T-helper 17 cell (primary cell): ENCODE measurements around the gene CBR1. TPM values are rescaled to one million over a fixed set of nuclear protein-coding genes. Genes with fewer than 3 reads are reported as not detected.
A peak's percentile ranks its signal among the peaks of the same experiment; 100 is the strongest.
"Not testable (repeated sequence)": the region's sequence is repeated elsewhere in the genome, so short reads cannot be mapped to it uniquely, and the experiment has no call there.

ENCODE experiments used
- ATAC-seq: fragments of 150-1000 bp; cut with Tn5 transposase; 2 replicates; pipeline ENCODE4 v1.10.0; 2021; ENCODE audit warnings: mild to moderate bottlenecking, moderate library complexity
- DNase-seq, 3 donors: peaks; one replicate each; pipeline versions ENCODE4 v3.0.0 to v3.0.0-alpha.2; 2020 to 2021
- H3K9me3 ChIP-seq: one replicate; pipeline ENCODE4 v1.7.0; 2013; ENCODE audit warnings: low read length, mild to moderate bottlenecking; ENCODE audit not compliant: control insufficient read depth, poor library complexity, severe bottlenecking
- H3K27ac Mint-ChIP-seq: one replicate; pipeline ENCODE4 v1.8.0; 2022; ENCODE audit warnings: mild to moderate bottlenecking, moderate library complexity, mixed read lengths
- H3K27me3 Mint-ChIP-seq: one replicate; pipeline ENCODE4 v1.8.0; 2022; ENCODE audit warnings: mixed read lengths
- H3K36me3 Mint-ChIP-seq: one replicate; pipeline ENCODE4 v1.8.0; 2022; ENCODE audit warnings: low read depth, mixed read lengths
- H3K4me1 Mint-ChIP-seq: one replicate; pipeline ENCODE4 v1.8.0; 2022; ENCODE audit warnings: mild to moderate bottlenecking, mixed read lengths
- H3K4me3 Mint-ChIP-seq: one replicate; pipeline ENCODE4 v1.8.0; 2022; ENCODE audit warnings: mild to moderate bottlenecking, moderate library complexity, mixed read lengths
- total RNA-seq, 4 donors: library from RNA in 2 of 4; stranded (reverse) in 2 of 4; gene quantifications; one replicate each; pipeline ENCODE4 v1.2.3 and lab custom pipeline; 2022 to 2026

The CBR1 gene
- total RNA-seq, 2 donors from 2014 or later: 4.2 to 6.3 TPM

GRCh38 chr21:36060159-36060921, 9.5 kb upstream of the CBR1 start, which contains the start of gene SETD4:
Gene SETD4 (minus strand): TSS chr21:36060526. CDS start chr21:36058888, 1,638 bp downstream.
- no peaks in the 10 kb centered on the region for H3K9me3 ChIP-seq
- H3K27ac Mint-ChIP-seq: peak within 1 kb of the TSS; percentile 98
- peak within 1 kb of the TSS; percentile 93 for H3K4me3 Mint-ChIP-seq
- ATAC-seq (peak; percentile 90), DNase-seq (peak; percentile 88 to 91 (median 90))
- H3K27me3 Mint-ChIP-seq: peaks cover 10% of the 10 kb centered on the region
- peaks cover 12% of the 10 kb centered on the region for H3K4me1 Mint-ChIP-seq
- H3K36me3 Mint-ChIP-seq: peaks cover 5% of the 10 kb centered on the region

- Mint-ChIP-seq H3K27ac (peak overlapping the region; percentile 98), H3K4me1 (peaks cover 15% of the 10 kb centered on the region), H3K4me3 (no peak overlapping the region), H3K27me3 (peaks cover 10% of the 10 kb centered on the region), H3K36me3 (peaks cover 3% of the 10 kb centered on the region)
- H3K9me3 ChIP-seq: no peaks in the 10 kb centered on the region
- no peak for DNase-seq
- ATAC-seq: no peak
Measured at GRCh38 chr21:36061445-36061844, 8.4 kb upstream of the CBR1 start.

GRCh38 chr21:36063375-36064084, 6.3 kb upstream of the CBR1 start:
- no peak for DNase-seq
- no peak overlapping the region for H3K4me3 Mint-ChIP-seq
- H3K27me3 Mint-ChIP-seq: peaks cover 10% of the 10 kb centered on the region
- H3K36me3 Mint-ChIP-seq: no peaks in the 10 kb centered on the region
- H3K9me3 ChIP-seq: no peaks in the 10 kb centered on the region
- peak overlapping the region; percentile 56 for H3K27ac Mint-ChIP-seq
- H3K4me1 Mint-ChIP-seq: peaks cover 7% of the 10 kb centered on the region
- no peak for ATAC-seq

GRCh38 chr21:36064085-36064460, 5.8 kb upstream of the CBR1 start:
- peaks cover 7% of the 10 kb centered on the region for H3K4me1 Mint-ChIP-seq
- H3K27me3 Mint-ChIP-seq: peaks cover 10% of the 10 kb centered on the region
- H3K36me3 Mint-ChIP-seq: no peaks in the 10 kb centered on the region
- no peaks in the 10 kb centered on the region for H3K9me3 ChIP-seq
- no peak for ATAC-seq
- H3K27ac Mint-ChIP-seq: no peak overlapping the region
- H3K4me3 Mint-ChIP-seq: no peak overlapping the region
- no peak for DNase-seq

- H3K4me3 Mint-ChIP-seq: no peak overlapping the region
- H3K36me3 Mint-ChIP-seq: no peaks in the 10 kb centered on the region
- no peak for ATAC-seq
- H3K9me3 ChIP-seq: no peaks in the 10 kb centered on the region
- DNase-seq: no peak
- no peak overlapping the region for H3K27ac Mint-ChIP-seq
- peaks cover 9% of the 10 kb centered on the region for H3K4me1 Mint-ChIP-seq
- peaks cover 10% of the 10 kb centered on the region for H3K27me3 Mint-ChIP-seq
Measured at GRCh38 chr21:36065497-36066036, 4.3 kb upstream of the CBR1 start.

GRCh38 chr21:36068748-36069398, 951 bp upstream of the CBR1 start:
- ATAC-seq (no peak), DNase-seq (no peak)
- Mint-ChIP-seq H3K36me3 (peaks cover 7% of the 10 kb centered on the region), H3K27ac (no peak overlapping the region), H3K4me3 (no peak overlapping the region), H3K27me3 (peaks cover 11% of the 10 kb centered on the region), H3K4me1 (peaks cover 23% of the 10 kb centered on the region)
- H3K9me3 ChIP-seq: no peaks in the 10 kb centered on the region

- DNase-seq: no peak
- Mint-ChIP-seq H3K36me3 (peaks cover 7% of the 10 kb centered on the region), H3K4me1 (peaks cover 23% of the 10 kb centered on the region), H3K27ac (no peak overlapping the region), H3K4me3 (peak overlapping the region; percentile 89), H3K27me3 (peaks cover 13% of the 10 kb centered on the region)
- ATAC-seq: no peak
- H3K9me3 ChIP-seq: no peaks in the 10 kb centered on the region
Measured at GRCh38 chr21:36070999-36071398, 1.2 kb downstream of the CBR1 start.

GRCh38 chr21:36072453-36073162, 2.8 kb downstream of the CBR1 start:
- peaks cover 7% of the 10 kb centered on the region for H3K36me3 Mint-ChIP-seq
- peaks cover 23% of the 10 kb centered on the region for H3K4me1 Mint-ChIP-seq
- no peak for ATAC-seq

GRCh38 chr21:36073181-36073580, 3.4 kb downstream of the CBR1 start:
- H3K27ac Mint-ChIP-seq: no peak overlapping the region
- H3K9me3 ChIP-seq: no peaks in the 10 kb centered on the region
- peaks cover 23% of the 10 kb centered on the region for H3K4me1 Mint-ChIP-seq
- H3K4me3 Mint-ChIP-seq: no peak overlapping the region
- ATAC-seq: no peak
- peaks cover 14% of the 10 kb centered on the region for H3K27me3 Mint-ChIP-seq
- H3K36me3 Mint-ChIP-seq: peaks cover 7% of the 10 kb centered on the region
- no peak for DNase-seq

More at GRCh38 chr21:36072453-36073162, 2.8 kb downstream of the CBR1 start:
- no peak for DNase-seq
- H3K27me3 Mint-ChIP-seq: peaks cover 14% of the 10 kb centered on the region
- H3K4me3 Mint-ChIP-seq: no peak overlapping the region
- H3K9me3 ChIP-seq: no peaks in the 10 kb centered on the region
- no peak overlapping the region for H3K27ac Mint-ChIP-seq

- H3K9me3 ChIP-seq, H3K4me3 Mint-ChIP-seq, H3K27ac Mint-ChIP-seq, H3K36me3 Mint-ChIP-seq, DNase-seq, ATAC-seq: not testable (repeated sequence)
- Mint-ChIP-seq H3K4me1 (peaks cover 23% of the 10 kb centered on the region), H3K27me3 (peaks cover 14% of the 10 kb centered on the region)
Measured at GRCh38 chr21:36073911-36074310, 4.1 kb downstream of the CBR1 start.

GRCh38 chr21:36075171-36075570, 5.3 kb downstream of the CBR1 start:
- no peaks in the 10 kb centered on the region for H3K9me3 ChIP-seq
- peaks cover 10% of the 10 kb centered on the region for H3K36me3 Mint-ChIP-seq
- H3K4me3 Mint-ChIP-seq: peak overlapping the region; percentile 41
- H3K27me3 Mint-ChIP-seq: peaks cover 19% of the 10 kb centered on the region
- DNase-seq (no peak), ATAC-seq (no peak)
- peaks cover 24% of the 10 kb centered on the region for H3K4me1 Mint-ChIP-seq
- H3K27ac Mint-ChIP-seq: no peak overlapping the region

GRCh38 chr21:36075953-36076352, 6.1 kb downstream of the CBR1 start:
- Mint-ChIP-seq H3K36me3 (peaks cover 10% of the 10 kb centered on the region), H3K27me3 (peaks cover 20% of the 10 kb centered on the region), H3K4me3 (no peak overlapping the region), H3K4me1 (peaks cover 19% of the 10 kb centered on the region), H3K27ac (no peak overlapping the region)
- no peak for DNase-seq
- no peak for ATAC-seq
- no peaks in the 10 kb centered on the region for H3K9me3 ChIP-seq
